GM23338 (cell line): ENCODE results near the gene DSG4. TPM values are rescaled to one million over a fixed set of nuclear protein-coding genes. Genes with fewer than 3 reads are reported as not detected.

Source experiments
- ATAC-seq: fragments of 200-7000 bp; cut with Tn5 transposase; 3 replicates; pipeline ENCODE4 v1.9.1; 2020
- DNase-seq: peaks from one replicate; pipeline ENCODE4 v3.0.0-alpha.2; 2015; ENCODE audit warnings: low spot score
- H2AFZ ChIP-seq: fragments of 200-600 bp; sonication (generic); 2 replicates; pipeline ENCODE4 v1.8.0; 2016; ENCODE audit warnings: antibody characterized with exemption, mild to moderate bottlenecking, moderate library complexity
- H3F3A ChIP-seq: fragments of 200-600 bp; sonication (generic); replicated peaks from 2 replicates; pipeline ENCODE4 v1.8.0; 2017; ENCODE audit warnings: antibody characterized with exemption, mixed run types, low read depth
- H3K27ac ChIP-seq: fragments of 200-600 bp; sonication (generic); 2 replicates; pipeline ENCODE4 v1.6.1; 2016; ENCODE audit warnings: low read depth
- H3K27me3 ChIP-seq: fragments of 200-600 bp; sonication (generic); 2 replicates; pipeline ENCODE4 v1.8.0; 2016; ENCODE audit warnings: mild to moderate bottlenecking, mixed run types, moderate library complexity; ENCODE audit not compliant: insufficient read depth
- H3K36me3 ChIP-seq: fragments of 200-600 bp; sonication (generic); 2 replicates; pipeline ENCODE4 v1.8.0; 2016; ENCODE audit warnings: mild to moderate bottlenecking; ENCODE audit not compliant: insufficient read depth
- H3K4me1 ChIP-seq: fragments of 200-600 bp; sonication (generic); 2 replicates; pipeline ENCODE4 v1.8.0; 2016; ENCODE audit warnings: mild to moderate bottlenecking, moderate library complexity; ENCODE audit not compliant: insufficient read depth
- H3K4me2 ChIP-seq: fragments of 200-600 bp; sonication (generic); 2 replicates; pipeline ENCODE4 v1.7.1; 2017; ENCODE audit warnings: mixed run types
- H3K4me3 ChIP-seq: fragments of 200-600 bp; sonication (generic); 2 replicates; pipeline ENCODE4 v1.6.1; 2016; ENCODE audit warnings: mixed run types
- H3K79me2 ChIP-seq: fragments of 200-600 bp; sonication (generic); replicated peaks from 2 replicates; pipeline ENCODE4 v1.8.0; 2017; ENCODE audit warnings: mild to moderate bottlenecking; ENCODE audit not compliant: insufficient read depth
- H3K9me2 ChIP-seq: fragments of 200-600 bp; sonication (generic); 2 replicates; pipeline ENCODE4 v1.8.0; 2017; ENCODE audit not compliant: insufficient read depth
- H4K20me1 ChIP-seq: fragments of 200-600 bp; sonication (generic); replicated peaks from 2 replicates; pipeline ENCODE4 v1.8.0; 2017; ENCODE audit warnings: mild to moderate bottlenecking; ENCODE audit not compliant: insufficient read depth
- H3K27ac Mint-ChIP-seq: 2 replicates; pipeline ENCODE4 v1.8.0; 2020; ENCODE audit warnings: inconsistent platforms, mild to moderate bottlenecking, moderate library complexity, mixed read lengths
- H3K27me3 Mint-ChIP-seq: 3 replicates; pipeline ENCODE4 v1.8.0; 2022; ENCODE audit warnings: low read depth, mild to moderate bottlenecking, moderate library complexity, mixed read lengths, inconsistent platforms; ENCODE audit not compliant: insufficient read depth, poor library complexity
- H3K36me3 Mint-ChIP-seq: 3 replicates; pipeline ENCODE4 v1.8.0; 2021; ENCODE audit warnings: low read depth, mild to moderate bottlenecking, inconsistent platforms, moderate library complexity, mixed read lengths
- H3K4me1 Mint-ChIP-seq: 3 replicates; pipeline ENCODE4 v1.8.0; 2020; ENCODE audit warnings: mild to moderate bottlenecking, inconsistent platforms, mixed read lengths
- H3K4me3 Mint-ChIP-seq: 3 replicates; pipeline ENCODE4 v1.8.0; 2021; ENCODE audit warnings: moderate library complexity, mild to moderate bottlenecking, inconsistent platforms, mixed read lengths
- H3K9me3 Mint-ChIP-seq: 3 replicates; pipeline ENCODE4 v1.8.0; 2020; ENCODE audit warnings: moderate library complexity, mild to moderate bottlenecking, inconsistent platforms, mixed read lengths
- CREB1 ChIP-seq: fragments of 250-450 bp; sonication (Bioruptor Pico); IDR thresholded peaks from 2 replicates; pipeline ENCODE4 v1.5.0; 2020; ENCODE audit warnings: low read depth, mild to moderate bottlenecking, moderate library complexity
- CTCF ChIP-seq, 2 experiments: fragments of 200-600 bp in 1 of 2; sonication (generic) in 1 of 2; conservative IDR thresholded peaks; 2 replicates each; pipeline versions ENCODE4 v1.5.1 to v1.6.1; 2016 to 2017; ENCODE audit warnings: antibody characterized with exemption in 2 of 2, low read depth in 2 of 2, mild to moderate bottlenecking in 2 of 2, moderate library complexity in 1 of 2
- ETS1 ChIP-seq: IDR thresholded peaks from 2 replicates; pipeline ENCODE4 v1.6.1; 2016; ENCODE audit warnings: antibody characterized with exemption
- EZH2 ChIP-seq: fragments of 200-600 bp; sonication (generic); IDR thresholded peaks from one replicate; pipeline ENCODE4 v1.8.0; 2017; ENCODE audit warnings: antibody characterized with exemption, mild to moderate bottlenecking, low read depth; ENCODE audit not compliant: unreplicated experiment
- EZH2phosphoT487 ChIP-seq: fragments of 200-600 bp; sonication (generic); IDR thresholded peaks from one replicate; pipeline ENCODE4 v1.8.1; 2018; ENCODE audit warnings: antibody characterized with exemption; ENCODE audit not compliant: unreplicated experiment
- JUNB ChIP-seq: IDR thresholded peaks from one replicate; pipeline ENCODE4 v1.6.1; 2016; ENCODE audit warnings: antibody characterized with exemption; ENCODE audit not compliant: unreplicated experiment
- NANOG ChIP-seq: IDR thresholded peaks from 2 replicates; pipeline ENCODE4 v1.6.1; 2016; ENCODE audit warnings: antibody characterized with exemption, borderline replicate concordance
- POLR2AphosphoS5 ChIP-seq: IDR thresholded peaks from 2 replicates; pipeline ENCODE4 v1.6.1; 2016; ENCODE audit warnings: antibody characterized with exemption, low read depth
- REST ChIP-seq: IDR thresholded peaks from one replicate; pipeline ENCODE4 v1.6.1; 2018; ENCODE audit warnings: antibody characterized with exemption; ENCODE audit not compliant: unreplicated experiment
- STAT1 ChIP-seq: IDR thresholded peaks from one replicate; pipeline ENCODE4 v1.6.1; 2016; ENCODE audit warnings: antibody characterized with exemption; ENCODE audit not compliant: unreplicated experiment
- ZNF114 ChIP-seq: fragments of 250-450 bp; sonication (Bioruptor Pico); IDR thresholded peaks from 2 replicates; pipeline ENCODE4 v1.5.0; 2020; ENCODE audit warnings: mild to moderate bottlenecking, moderate library complexity
- ZNF331 ChIP-seq: fragments of 250-450 bp; sonication (Bioruptor Pico); IDR thresholded peaks from 2 replicates; pipeline ENCODE4 v1.5.0; 2020; ENCODE audit warnings: low read depth, mild to moderate bottlenecking, moderate library complexity
- ZNF462 ChIP-seq: fragments of 250-450 bp; sonication (Bioruptor Pico); IDR thresholded peaks from 2 replicates; pipeline ENCODE4 v1.5.0; 2020; ENCODE audit warnings: mild to moderate bottlenecking, moderate library complexity
- polyA plus RNA-seq: library from polyadenylated mRNA; unstranded; fragments of >200 nt; fragmentation: Nextera tagmentation; extraction: Ambion mirVana; gene quantifications from 2 replicates; pipeline ENCODE4 v1.2.1, GENCODE V29; 2016
- total RNA-seq: library from RNA; depleted of rRNA; stranded (reverse); fragments of >200 nt; shearing (Covaris generic); gene quantifications from 2 replicates; pipeline ENCODE4 v1.2.3, GENCODE V29; 2014

DSG4 gene
- total and polyA plus RNA-seq, 2 experiments from 2014 or later: not detected

- H3K27me3 ChIP-seq: no peaks in the 10 kb centered on the region
- Mint-ChIP-seq H3K4me1 (peaks cover 7% of the 10 kb centered on the region), H3K4me3 (no peak overlapping the region), H3K36me3 (no peaks in the 10 kb centered on the region), H3K27me3 (peaks cover 2% of the 10 kb centered on the region), H3K27ac (no peak overlapping the region), H3K9me3 (peaks cover 4% of the 10 kb centered on the region; the same call in 2 of the 3 replicates)
- H3F3A ChIP-seq: no peaks in the 10 kb centered on the region
- no peaks in the 10 kb centered on the region for H3K9me2 ChIP-seq
- H3K79me2 ChIP-seq: no peaks in the 10 kb centered on the region
- ATAC-seq: no peak
- H3K36me3 ChIP-seq: no peaks in the 10 kb centered on the region
- H4K20me1 ChIP-seq: no peaks in the 10 kb centered on the region
- H3K4me3 ChIP-seq: no peak overlapping the region
- DNase-seq: no peak
- no peak for TF ChIP-seq ZNF331 (CRISPR knock-in tag)
- TF ChIP-seq STAT1: no peak
- TF ChIP-seq NANOG: no peak
- TF ChIP-seq CTCF (conservative IDR thresholded peaks at IDR 0.05; ENCODE audit: low read depth in 2 of 2): no peak
- TF ChIP-seq ZNF462: no peak
- TF ChIP-seq EZH2phosphoT487: no peak
- no peak for TF ChIP-seq POLR2AphosphoS5
- no peak for TF ChIP-seq EZH2
- TF ChIP-seq ETS1: no peak
- TF ChIP-seq REST: no peak
- no peak for TF ChIP-seq CREB1 (CRISPR knock-in tag)
- TF ChIP-seq ZNF114 (CRISPR knock-in tag): no peak
- TF ChIP-seq JUNB: no peak
- peak overlapping the region; percentile 97; the same call in 1 of the 2 replicates for H2AFZ ChIP-seq
- H3K27ac ChIP-seq: no peak overlapping the region
- no peak overlapping the region for H3K4me2 ChIP-seq
- H3K4me1 ChIP-seq: peaks cover 3% of the 10 kb centered on the region
Observed at GRCh38 chr18:31430554-31430953, 54.0 kb downstream of the DSG4 start.
